ENCODE measurements around the gene RBP5.

The RBP5 gene, protein sequence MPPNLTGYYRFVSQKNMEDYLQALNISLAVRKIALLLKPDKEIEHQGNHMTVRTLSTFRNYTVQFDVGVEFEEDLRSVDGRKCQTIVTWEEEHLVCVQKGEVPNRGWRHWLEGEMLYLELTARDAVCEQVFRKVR

DNA sequence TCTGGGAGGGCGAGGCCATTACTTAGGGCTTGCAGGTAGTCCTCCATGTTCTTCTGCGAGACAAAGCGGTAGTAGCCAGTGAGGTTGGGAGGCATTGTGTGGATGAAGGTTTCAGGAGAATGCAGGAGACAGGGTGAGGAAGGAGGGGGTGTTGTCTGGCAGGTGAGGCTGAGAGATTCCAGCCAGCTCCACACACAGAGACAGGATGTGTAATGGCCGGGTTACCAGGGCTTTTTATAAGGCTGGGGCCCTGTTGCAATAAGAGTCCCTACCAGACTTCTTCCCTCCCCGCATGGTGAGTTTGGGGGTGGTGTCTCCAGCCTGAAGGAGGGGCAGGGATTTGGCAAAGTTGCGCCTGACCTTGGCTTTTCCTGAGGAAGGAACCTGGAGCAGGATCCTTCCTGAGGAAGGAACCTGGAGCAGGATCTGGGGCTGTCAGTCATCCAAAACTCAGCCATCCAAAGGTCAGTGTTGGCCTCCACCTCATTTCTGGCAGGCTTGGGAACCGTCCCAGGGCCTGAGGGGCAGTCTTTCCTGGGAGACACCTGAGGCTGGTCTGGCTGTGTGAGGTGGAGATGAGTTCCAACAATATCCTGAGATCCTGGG lies at the start of gene RBP5:
TSS of gene RBP5 (minus strand) at position 209 of the 606 bp plus-strand sequence. CDS start at position 95, 114 bp downstream.
- no peak for DNase-seq

DNA sequence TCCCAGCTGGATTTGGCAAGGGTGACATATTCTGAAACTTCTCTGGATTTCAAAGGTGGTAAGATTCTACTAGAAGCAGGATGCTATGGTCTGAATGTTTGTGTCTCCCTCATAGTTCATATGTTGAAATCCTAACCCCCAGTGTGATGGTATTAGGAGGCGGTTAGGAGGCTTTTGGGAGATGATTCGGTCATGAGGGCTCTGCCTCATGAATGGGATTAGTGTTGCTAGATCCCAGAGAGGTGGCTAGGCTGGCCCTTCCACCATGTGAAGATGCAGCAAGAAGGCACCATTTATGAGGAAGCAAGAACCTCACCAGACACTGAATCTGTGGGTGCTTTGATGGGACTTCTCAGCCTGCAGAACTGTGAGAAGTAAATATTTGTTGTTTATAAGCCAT lies 49.8 kb upstream of the RBP5 start:
- no peak for DNase-seq

DNA sequence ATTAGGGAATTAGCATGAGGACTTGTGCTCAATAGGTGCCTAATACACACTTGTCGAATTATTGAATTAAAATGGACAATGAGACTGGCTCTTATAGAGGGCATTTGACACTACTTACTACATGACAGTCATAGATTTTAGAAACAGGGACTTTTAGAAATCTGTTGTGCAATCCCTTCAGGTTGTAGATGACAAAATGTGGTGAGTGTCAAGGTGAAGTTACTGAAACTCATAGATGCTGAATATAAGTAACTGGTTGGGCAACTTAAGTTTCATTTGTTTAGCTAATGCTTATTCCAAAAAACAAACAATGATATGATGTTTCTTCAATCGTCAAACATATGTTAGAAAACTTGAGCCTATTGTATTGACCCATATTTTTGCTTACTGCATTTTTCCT lies 47.9 kb upstream of the RBP5 start:
- DNase-seq: no peak

DNA sequence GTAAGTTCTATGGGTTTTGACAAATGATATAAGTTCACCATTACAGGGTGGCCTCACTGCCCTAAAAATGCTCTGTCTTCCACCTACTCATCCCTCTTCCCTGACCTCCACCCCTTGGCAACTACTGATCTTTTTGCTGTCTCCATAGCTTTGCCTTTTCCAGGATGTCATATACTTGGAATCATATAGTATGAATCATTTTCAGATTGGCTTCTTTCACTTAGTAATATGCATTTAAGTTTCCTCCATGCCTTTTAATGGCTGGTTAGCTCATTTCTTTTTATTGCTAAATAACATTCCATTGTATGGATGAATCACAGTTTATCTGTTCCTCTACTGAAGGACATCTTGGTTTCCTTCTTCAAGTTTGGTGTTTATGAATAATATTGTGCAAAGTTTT lies 46.8 kb upstream of the RBP5 start:
- no peak for DNase-seq

- no peak for DNase-seq
Observed at GRCh38 chr12:7171854-7172253, 43.2 kb upstream of the RBP5 start.

GRCh38 chr12:7169951-7170350 lies 41.3 kb upstream of the RBP5 start:
- no peak for DNase-seq

GRCh38 chr12:7162691-7163114 lies 34.0 kb upstream of the RBP5 start:
- DNase-seq: peak; percentile 52

GRCh38 chr12:7161811-7162210 lies 33.1 kb upstream of the RBP5 start:
- no peak for DNase-seq

- DNase-seq: no peak
Observed at GRCh38 chr12:7161327-7161726, 32.6 kb upstream of the RBP5 start.

DNA sequence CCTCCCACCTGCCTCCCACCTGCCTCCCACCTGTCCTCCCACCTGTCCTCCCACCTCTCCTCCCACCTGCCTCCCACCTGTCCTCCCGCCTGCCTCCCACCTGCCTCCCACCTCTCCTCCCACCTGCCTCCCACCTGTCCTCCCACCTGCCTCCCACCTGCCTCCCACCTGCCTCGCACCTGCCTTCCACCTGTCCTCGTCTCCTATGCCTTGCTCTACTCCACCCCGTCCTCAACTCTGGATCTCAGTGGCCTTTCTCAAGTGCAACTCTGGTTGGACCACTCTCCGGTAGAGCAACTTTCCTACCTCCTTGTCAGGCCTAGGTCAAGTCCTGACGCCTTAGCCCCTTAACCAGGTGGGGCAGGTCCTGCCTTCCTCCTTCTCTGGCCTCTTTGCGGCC lies 31.5 kb upstream of the RBP5 start:
- no peak for DNase-seq

GRCh38 chr12:7158781-7159609 lies 30.3 kb upstream of the RBP5 start:
- DNase-seq: no peak

- no peak for DNase-seq
Observed at GRCh38 chr12:7157391-7157790, 28.7 kb upstream of the RBP5 start.

DNA sequence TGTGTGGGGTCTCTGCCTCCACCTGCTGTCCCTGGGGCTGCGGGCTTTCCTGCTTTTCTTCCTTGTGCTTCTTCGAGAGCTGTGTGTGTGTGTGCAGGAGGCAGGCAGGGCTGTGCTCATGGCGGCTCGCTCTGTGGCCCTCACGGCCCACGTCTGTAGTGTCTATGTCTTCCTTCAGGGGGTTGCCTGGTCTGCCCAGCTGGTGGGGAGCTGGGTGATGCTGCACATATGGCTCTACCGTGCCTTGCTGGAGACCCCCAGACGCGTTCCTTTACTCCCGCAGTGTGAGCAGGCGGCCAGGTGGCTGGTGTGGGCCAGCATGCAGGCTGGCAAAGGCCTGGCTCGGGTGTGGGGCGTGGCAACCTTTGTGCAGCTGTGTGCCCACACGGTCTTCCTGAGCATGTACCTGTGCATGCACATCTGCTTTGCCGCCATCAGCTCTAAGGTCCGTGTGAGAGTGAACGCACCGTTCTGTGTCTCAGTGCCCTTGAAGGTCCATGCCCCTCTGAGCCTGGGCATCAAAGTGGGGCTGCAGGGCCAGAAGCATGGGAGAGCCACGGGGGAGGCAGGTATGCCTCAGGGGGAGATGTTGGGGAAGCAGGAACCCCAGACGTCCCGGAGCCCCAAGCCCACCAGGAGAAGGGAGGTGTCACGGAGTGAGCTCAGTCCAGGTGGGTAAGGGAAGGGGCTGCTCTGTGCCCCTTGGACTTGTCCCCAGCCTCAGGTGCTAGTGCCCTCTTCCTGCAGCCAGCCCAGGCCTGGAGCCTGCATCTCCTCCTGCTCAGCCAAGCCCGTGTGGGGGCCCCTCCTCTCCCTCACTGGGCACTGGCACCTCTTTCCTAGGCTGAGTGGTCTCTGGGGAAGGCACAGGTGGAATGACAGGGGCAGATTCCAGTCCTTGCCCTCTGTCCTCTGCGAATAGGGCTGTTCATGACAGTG lies 27.8 kb upstream of the RBP5 start:
- DNase-seq: no peak

GRCh38 chr12:7155471-7156034 lies 26.9 kb upstream of the RBP5 start:
- peak; percentile 28 for DNase-seq

DNA sequence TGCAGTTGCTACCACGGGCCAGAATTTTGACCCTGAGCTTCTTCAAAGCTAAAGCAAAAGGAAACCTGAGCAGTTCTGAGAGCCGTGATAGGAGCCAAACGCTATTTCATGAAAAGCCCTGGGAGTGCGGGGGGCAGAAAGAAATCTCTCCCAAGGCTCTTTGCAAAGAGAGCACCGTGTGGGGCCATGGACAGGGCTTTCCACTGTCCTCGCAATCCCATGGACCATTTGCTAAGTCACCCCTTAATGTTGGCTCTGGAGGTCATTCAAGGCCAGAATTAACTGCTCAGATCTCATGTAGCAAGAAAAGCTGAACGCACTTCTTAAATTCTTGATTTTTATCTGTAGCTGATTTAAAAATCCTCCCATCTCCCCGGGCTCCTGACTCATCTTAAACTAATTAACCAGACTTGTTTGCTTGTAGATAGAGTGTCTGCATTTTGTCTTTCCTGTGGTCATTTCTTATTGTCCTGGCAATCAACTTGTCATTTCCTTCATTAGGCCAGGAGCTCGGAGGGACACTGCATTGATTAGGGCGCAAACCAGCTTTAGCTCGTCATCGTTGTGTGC lies 26.3 kb upstream of the RBP5 start:
- no peak for DNase-seq

DNA sequence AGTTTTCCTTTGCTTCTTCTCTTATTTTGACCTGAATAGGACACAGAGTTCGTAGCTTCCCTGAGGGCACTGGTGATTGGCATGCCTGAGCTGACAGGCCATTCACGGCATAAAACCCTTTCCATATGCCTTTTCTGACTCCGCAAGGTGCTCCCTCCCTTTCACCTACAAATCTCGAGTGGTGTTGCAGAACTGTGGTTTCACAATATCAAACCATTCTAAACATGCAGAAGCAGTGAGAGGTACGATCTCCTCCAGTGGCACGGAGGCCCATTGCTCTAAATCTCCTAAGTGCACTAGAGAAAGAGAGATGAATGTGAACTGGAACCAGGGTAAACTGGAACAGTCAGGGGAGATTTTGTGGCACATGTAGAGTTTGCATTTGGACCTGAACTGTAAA lies 25.4 kb upstream of the RBP5 start:
- no peak for DNase-seq

- no peak for DNase-seq
Observed at GRCh38 chr12:7152818-7153217, 24.1 kb upstream of the RBP5 start.

- no peak for DNase-seq
Observed at GRCh38 chr12:7151532-7151931, 22.8 kb upstream of the RBP5 start.

- no peak for DNase-seq
Observed at GRCh38 chr12:7150841-7151240, 22.2 kb upstream of the RBP5 start.

DNA sequence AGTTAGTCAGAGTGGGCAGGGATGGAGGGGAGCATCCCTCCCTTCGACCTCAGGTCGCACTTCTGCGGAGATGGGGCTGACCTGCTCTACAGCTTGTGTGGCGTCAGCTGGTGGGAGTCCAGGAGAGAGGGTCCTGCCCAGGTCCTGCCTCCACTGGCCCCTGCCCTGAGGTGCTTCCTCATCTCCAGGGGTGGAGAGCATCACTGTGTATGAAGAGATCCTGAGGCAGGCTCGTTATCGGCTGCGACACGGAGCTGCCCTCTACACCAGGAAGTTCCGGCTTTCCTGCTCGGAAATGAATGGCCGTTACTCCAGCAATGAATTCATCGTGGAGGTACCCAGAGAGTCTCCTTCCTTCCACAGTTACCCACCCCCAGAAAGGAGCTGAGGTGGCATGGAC lies 21.7 kb upstream of the RBP5 start:
- no peak for DNase-seq

GRCh38 chr12:7146906-7147305 lies 18.2 kb upstream of the RBP5 start:
- no peak for DNase-seq

- no peak for DNase-seq
Observed at GRCh38 chr12:7146228-7146627, 17.5 kb upstream of the RBP5 start.

- DNase-seq: no peak
Observed at GRCh38 chr12:7145671-7146070, 17.0 kb upstream of the RBP5 start.

Data from NCI-H2029 treated with DMSO at 0.1 percent for 48 hours (cell line).